ENCODE data around the gene ZC3H18.

ZC3H18 gene

GRCh38 chr16:88569985-88570690 is at the start of gene ZC3H18:
Gene ZC3H18 (plus strand): TSS chr16:88570403. CDS start chr16:88577124, 6,721 bp downstream.
- DNase-seq (ENCODE audit: low read depth in 2 of 2): peak; percentile 97 to 99

- DNase-seq (ENCODE audit: low read depth in 2 of 2): no peak
Observed at GRCh38 chr16:88521674-88522073, 48.5 kb upstream of the ZC3H18 start.

- no peak for DNase-seq (ENCODE audit: low read depth in 2 of 2)
Observed at GRCh38 chr16:88522276-88522949, 47.8 kb upstream of the ZC3H18 start.

GRCh38 chr16:88523309-88524161 is 46.7 kb upstream of the ZC3H18 start:
- no peak for DNase-seq (ENCODE audit: low read depth in 2 of 2)

GRCh38 chr16:88524274-88524972 is 45.8 kb upstream of the ZC3H18 start:
- DNase-seq (ENCODE audit: low read depth in 2 of 2): no peak

GRCh38 chr16:88524973-88525662 is 45.1 kb upstream of the ZC3H18 start:
- DNase-seq (ENCODE audit: low read depth in 2 of 2): no peak

- no peak for DNase-seq (ENCODE audit: low read depth in 2 of 2)
Observed at GRCh38 chr16:88525663-88525990, 44.6 kb upstream of the ZC3H18 start.

GRCh38 chr16:88526008-88526905 is 43.9 kb upstream of the ZC3H18 start:
- no peak for DNase-seq (ENCODE audit: low read depth in 2 of 2)

GRCh38 chr16:88526906-88527185 is 43.4 kb upstream of the ZC3H18 start:
- DNase-seq (ENCODE audit: low read depth in 2 of 2): no peak

GRCh38 chr16:88527186-88527936 is 42.8 kb upstream of the ZC3H18 start:
- DNase-seq (ENCODE audit: low read depth in 2 of 2): peak; percentile 61

GRCh38 chr16:88527937-88528743 is 42.1 kb upstream of the ZC3H18 start:
- no peak for DNase-seq (ENCODE audit: low read depth in 2 of 2)

- DNase-seq (ENCODE audit: low read depth in 2 of 2): no peak
Observed at GRCh38 chr16:88528902-88529318, 41.3 kb upstream of the ZC3H18 start.

GRCh38 chr16:88529596-88529995 is 40.6 kb upstream of the ZC3H18 start:
- no peak for DNase-seq (ENCODE audit: low read depth in 2 of 2)

GRCh38 chr16:88530051-88530857 is 39.9 kb upstream of the ZC3H18 start:
- DNase-seq (ENCODE audit: low read depth in 2 of 2): no peak

- no peak for DNase-seq (ENCODE audit: low read depth in 2 of 2)
Observed at GRCh38 chr16:88530858-88531203, 39.4 kb upstream of the ZC3H18 start.

GRCh38 chr16:88531346-88531745 is 38.9 kb upstream of the ZC3H18 start:
- DNase-seq (ENCODE audit: low read depth in 2 of 2): no peak

GRCh38 chr16:88531931-88532433 is 38.2 kb upstream of the ZC3H18 start:
- no peak for DNase-seq (ENCODE audit: low read depth in 2 of 2)
